IMR-90 (cell line): ENCODE measurements around the gene MSLN. TPM values are rescaled to one million over a fixed set of nuclear protein-coding genes. Genes with fewer than 3 reads are reported as not detected.

Experiments
- ATAC-seq: fragments of 200-7000 bp; cut with Tn5 transposase; 2 replicates; pipeline ENCODE4 v1.9.1; 2020; ENCODE audit warnings: low read depth, mild to moderate bottlenecking, moderate library complexity
- BruUV-seq: library from RNA; stranded (reverse); fragments of 400-500 nt; replicated peaks from 2 replicates; lab custom pipeline; 2021; lab: Mats Ljungman, UMichigan
- CTCF ChIA-PET: fragments of 300-600 bp; formaldehyde crosslinking; extraction: SDS; loops from one replicate; lab custom pipeline; 2021; ENCODE audit warnings: antibody characterized with exemption; lab: Yijun Ruan, JAX
- POLR2A ChIA-PET: fragments of 300-600 bp; sonication (Branson Sonifier 250); formaldehyde crosslinking; loops from one replicate; lab custom pipeline; 2022; ENCODE audit warnings: antibody characterized with exemption; ENCODE audit not compliant: unreplicated experiment; lab: Charles Lee
- DNase-seq: peaks from one replicate; pipeline ENCODE4 v3.0.0; 2013
- H2AFZ ChIP-seq: replicated peaks from 2 replicates; pipeline ENCODE3; 2013; ENCODE audit warnings: low read length, mild to moderate bottlenecking; ENCODE audit not compliant: poor library complexity
- H2AK5ac ChIP-seq: 2 replicates; pipeline ENCODE4 v1.6.1; 2013; ENCODE audit warnings: low read depth, low read length, inconsistent platforms
- H2AK9ac ChIP-seq: replicated peaks from 2 replicates; pipeline ENCODE3; 2013; ENCODE audit warnings: mild to moderate bottlenecking, low read depth, low read length, moderate library complexity; ENCODE audit not compliant: poor library complexity
- H2BK120ac ChIP-seq: 2 replicates; pipeline ENCODE4 v1.6.1; 2013; ENCODE audit warnings: low read depth, low read length, inconsistent platforms
- H2BK15ac ChIP-seq: 3 replicates; pipeline ENCODE4 v1.6.1; 2013; ENCODE audit warnings: low read depth, low read length, inconsistent platforms
- H2BK20ac ChIP-seq: 2 replicates; pipeline ENCODE4 v1.6.1; 2013; ENCODE audit warnings: low read depth, mild to moderate bottlenecking, inconsistent platforms, low read length, moderate library complexity
- H2BK5ac ChIP-seq: 2 replicates; pipeline ENCODE4 v1.6.1; 2013; ENCODE audit warnings: mild to moderate bottlenecking, low read depth, low read length, inconsistent platforms; ENCODE audit not compliant: poor library complexity, severe bottlenecking
- H3K14ac ChIP-seq: replicated peaks from 2 replicates; pipeline ENCODE4 v1.6.1; 2013; ENCODE audit warnings: low read depth, low read length, inconsistent platforms
- H3K18ac ChIP-seq: 2 replicates; pipeline ENCODE4 v1.6.1; 2013; ENCODE audit warnings: low read depth, low read length, control low read depth
- H3K23ac ChIP-seq: 2 replicates; pipeline ENCODE4 v1.6.1; 2013; ENCODE audit warnings: low read depth, low read length, inconsistent platforms
- H3K27ac ChIP-seq: 2 replicates; pipeline ENCODE4 v1.5.1; 2013; ENCODE audit warnings: mild to moderate bottlenecking, control low read depth, low read length; ENCODE audit not compliant: insufficient read depth
- H3K27me3 ChIP-seq: 2 replicates; pipeline ENCODE4 v1.6.1; 2013; ENCODE audit warnings: low read length; ENCODE audit not compliant: control insufficient read depth, insufficient read depth
- H3K36me3 ChIP-seq: 2 replicates; pipeline ENCODE4 v1.6.1; 2013; ENCODE audit warnings: low read length, mixed read lengths; ENCODE audit not compliant: control insufficient read depth, insufficient read depth
- H3K4ac ChIP-seq: 2 replicates; pipeline ENCODE4 v1.6.1; 2013; ENCODE audit warnings: low read depth, low read length, inconsistent platforms
- H3K4me1 ChIP-seq: 2 replicates; pipeline ENCODE4 v1.6.1; 2013; ENCODE audit warnings: low read length, mixed read lengths; ENCODE audit not compliant: control insufficient read depth, insufficient read depth
- H3K4me2 ChIP-seq: 2 replicates; pipeline ENCODE4 v1.6.1; 2013; ENCODE audit warnings: low read depth, mild to moderate bottlenecking, control low read depth, low read length, moderate library complexity
- H3K4me3 ChIP-seq: 2 replicates; pipeline ENCODE4 v1.5.1; 2013; ENCODE audit warnings: low read depth, mild to moderate bottlenecking, control low read depth, low read length, moderate library complexity; ENCODE audit not compliant: insufficient read depth
- H3K56ac ChIP-seq: 2 replicates; pipeline ENCODE4 v1.6.1; 2013; ENCODE audit warnings: low read length, inconsistent platforms; ENCODE audit not compliant: insufficient read depth; ENCODE audit errors: extremely low read depth
- H3K79me1 ChIP-seq, 2 experiments: 2 replicates each; pipeline ENCODE4 v1.6.1; 2013; ENCODE audit warnings: low read length in 2 of 2, inconsistent platforms in 1 of 2, low read depth in 1 of 2
- H3K9ac ChIP-seq: 2 replicates; pipeline ENCODE4 v1.6.1; 2013; ENCODE audit warnings: low read depth, low read length, control low read depth
- H3K9me1 ChIP-seq: 2 replicates; pipeline ENCODE4 v1.6.1; 2013; ENCODE audit warnings: low read length, inconsistent platforms; ENCODE audit not compliant: insufficient read depth
- H3K9me3 ChIP-seq: 2 replicates; pipeline ENCODE4 v1.6.1; 2013; ENCODE audit warnings: low read length; ENCODE audit not compliant: control insufficient read depth, insufficient read depth
- H4K20me1 ChIP-seq: 2 replicates; pipeline ENCODE4 v1.6.1; 2013; ENCODE audit warnings: low read length, inconsistent platforms; ENCODE audit not compliant: insufficient read depth
- H4K5ac ChIP-seq: 2 replicates; pipeline ENCODE4 v1.6.1; 2013; ENCODE audit warnings: mild to moderate bottlenecking, low read depth, low read length, control low read depth
- H4K8ac ChIP-seq, 2 experiments: 2 replicates each; pipeline ENCODE4 v1.6.1; 2013; ENCODE audit warnings: low read depth in 2 of 2, low read length in 2 of 2, control low read depth in 1 of 2, inconsistent platforms in 1 of 2
- H4K91ac ChIP-seq: 2 replicates; pipeline ENCODE4 v1.6.1; 2013; ENCODE audit warnings: low read depth, low read length, inconsistent platforms; ENCODE audit not compliant: insufficient read depth
- CHD1 ChIP-seq: IDR thresholded peaks from 2 replicates; pipeline ENCODE4 v1.6.1; 2012; ENCODE audit warnings: low read depth, low read length, improper control_type of control experiment
- FOS ChIP-seq: fragments of 150-350 bp; IDR thresholded peaks from 2 replicates; pipeline ENCODE4 v1.6.1; 2016; ENCODE audit warnings: low read depth, low read length
- MAZ ChIP-seq: IDR thresholded peaks from 2 replicates; pipeline ENCODE4 v1.6.1; 2012; ENCODE audit warnings: low read depth, mild to moderate bottlenecking, low read length, improper control_type of control experiment, moderate library complexity, borderline replicate concordance
- MXI1 ChIP-seq: IDR thresholded peaks from 2 replicates; pipeline ENCODE4 v1.6.1; 2012; ENCODE audit warnings: low read depth, mild to moderate bottlenecking, low read length, moderate library complexity, borderline replicate concordance
- NFE2L2 ChIP-seq: fragments of 150-350 bp; IDR thresholded peaks from 2 replicates; pipeline ENCODE4 v1.6.1; 2016; ENCODE audit warnings: low read depth, mild to moderate bottlenecking, low read length
- POLR2A ChIP-seq: IDR thresholded peaks from 2 replicates; pipeline ENCODE4 v1.6.1; 2012; ENCODE audit warnings: mild to moderate bottlenecking, low read depth, low read length
- RAD21 ChIP-seq: IDR thresholded peaks from 2 replicates; pipeline ENCODE4 v1.6.1; 2012; ENCODE audit warnings: low read length, improper control_type of control experiment
- SMC3 ChIP-seq: fragments of 150-350 bp; IDR thresholded peaks from 2 replicates; pipeline ENCODE4 v1.6.1; 2016; ENCODE audit warnings: low read depth, mild to moderate bottlenecking, antibody characterized with exemption, low read length, moderate library complexity
- WGBS, 2 experiments: methylation state at CpG; one replicate each; pipeline versions ENCODE4 v1.1.5 to v1.1.7; 2013; ENCODE audit warnings: missing lambda C conversion rate in 2 of 2; ENCODE audit not compliant: insufficient read length in 1 of 2; ENCODE audit errors: extremely low coverage in 2 of 2; 5-methylcytosine and 5-hydroxymethylcytosine counted together
- dilution Hi-C: fragments of 300-500 bp; cut with HindIII; formaldehyde crosslinking; loops from one replicate; pipeline ENCODE4 v1.14.3; 2018; ENCODE audit warnings: low sequenced_read_pairs; ENCODE audit not compliant: unreplicated experiment
- in situ Hi-C: fragments of 300-500 bp; cut with MboI; formaldehyde crosslinking; loops from 3 replicates; pipeline ENCODE4 v1.14.3; 2019; ENCODE audit warnings: low sequenced_read_pairs, inconsistent platforms, mixed read lengths
- intact Hi-C: fragments of 100-400 bp; cut with micrococcal nuclease; formaldehyde crosslinking; loops from 2 replicates; pipeline ENCODE4 v1.10.0; 2022
- polyA plus RNA-seq, 3 experiments: library from polyadenylated mRNA; depleted of rRNA; stranded (reverse); fragments of >200 nt; gene quantifications; 2 replicates each; pipeline ENCODE4 v1.2.3, GENCODE V29; 2012; ENCODE audit warnings: low replicate concordance in 1 of 3
- total RNA-seq: library from RNA; depleted of rRNA; stranded (reverse); fragments of >200 nt; gene quantifications from 2 replicates; pipeline ENCODE4 v1.2.3, GENCODE V29; 2012
- TF ChIP-seq, protein P1 (sequence below): conservative IDR thresholded peaks from 2 replicates; pipeline ENCODE4 v1.5.1; 2012; ENCODE audit warnings: mild to moderate bottlenecking, low read depth, low read length, improper control_type of control experiment

Gene MSLN
- total and polyA plus RNA-seq, 2 of the 4 experiments (the other 2 are of a cell fraction) = 0.14 TPM; not detected in 1

DNA sequence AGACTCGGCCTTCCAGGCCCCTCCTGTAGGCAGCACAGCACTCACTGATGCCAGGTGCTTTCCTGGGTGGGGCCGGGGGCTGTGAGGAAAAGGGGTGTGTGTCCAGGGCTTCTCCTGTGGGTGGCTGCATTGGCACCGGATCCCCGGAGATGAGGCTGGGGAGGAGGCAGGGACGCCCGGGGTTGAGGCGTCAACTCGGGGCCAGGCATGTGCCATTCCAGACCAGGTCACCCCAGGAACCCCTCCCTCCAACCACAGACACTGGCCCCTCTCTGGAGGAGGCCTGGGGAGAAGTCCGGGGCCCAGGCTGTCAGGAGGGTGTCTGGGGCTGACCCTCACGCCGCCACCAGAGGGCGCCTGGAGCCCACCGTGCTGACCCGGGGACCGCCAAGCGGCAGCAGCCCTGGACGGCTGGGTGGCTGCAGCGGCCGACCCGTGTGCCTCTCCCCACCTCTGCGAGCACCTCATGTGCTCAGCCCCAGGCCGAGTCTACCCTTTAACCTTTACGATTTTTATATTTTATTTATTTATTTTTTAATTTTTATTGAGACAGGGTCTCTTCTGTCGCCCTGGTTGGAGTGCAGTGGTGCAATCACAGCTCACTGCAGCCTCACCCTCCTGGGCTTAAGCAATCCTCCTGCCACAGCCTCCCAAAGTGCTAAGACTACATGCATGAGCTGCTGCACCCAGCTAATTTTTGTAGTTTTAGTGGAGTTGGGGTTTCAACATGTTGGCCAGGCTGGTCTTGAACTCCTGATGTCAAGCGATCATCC is 48.8 kb upstream of the MSLN start:
- TF ChIP-seq SMC3 (peak; percentile 87), MXI1 (no peak), MAZ (peak; percentile 30; the same call in 1 of the 2 replicates), FOS (no peak), POLR2A (no peak), CHD1 (no peak), NFE2L2 (no peak), RAD21 (peak; percentile 90)
- TF ChIP-seq, protein P1, sequence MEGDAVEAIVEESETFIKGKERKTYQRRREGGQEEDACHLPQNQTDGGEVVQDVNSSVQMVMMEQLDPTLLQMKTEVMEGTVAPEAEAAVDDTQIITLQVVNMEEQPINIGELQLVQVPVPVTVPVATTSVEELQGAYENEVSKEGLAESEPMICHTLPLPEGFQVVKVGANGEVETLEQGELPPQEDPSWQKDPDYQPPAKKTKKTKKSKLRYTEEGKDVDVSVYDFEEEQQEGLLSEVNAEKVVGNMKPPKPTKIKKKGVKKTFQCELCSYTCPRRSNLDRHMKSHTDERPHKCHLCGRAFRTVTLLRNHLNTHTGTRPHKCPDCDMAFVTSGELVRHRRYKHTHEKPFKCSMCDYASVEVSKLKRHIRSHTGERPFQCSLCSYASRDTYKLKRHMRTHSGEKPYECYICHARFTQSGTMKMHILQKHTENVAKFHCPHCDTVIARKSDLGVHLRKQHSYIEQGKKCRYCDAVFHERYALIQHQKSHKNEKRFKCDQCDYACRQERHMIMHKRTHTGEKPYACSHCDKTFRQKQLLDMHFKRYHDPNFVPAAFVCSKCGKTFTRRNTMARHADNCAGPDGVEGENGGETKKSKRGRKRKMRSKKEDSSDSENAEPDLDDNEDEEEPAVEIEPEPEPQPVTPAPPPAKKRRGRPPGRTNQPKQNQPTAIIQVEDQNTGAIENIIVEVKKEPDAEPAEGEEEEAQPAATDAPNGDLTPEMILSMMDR = peak; percentile 90

More for the DNA sequence above, 48.8 kb upstream of the MSLN start:
- Histone ChIP-seq H3K23ac (no peak overlapping the region), H3K27ac (no peak overlapping the region), H3K27me3 (peaks cover 14% of the 10 kb centered on the region), H3K4me2 (no peak overlapping the region), H3K56ac (no peak overlapping the region), H3K18ac (no peak overlapping the region), H3K9me1 (no peaks in the 10 kb centered on the region), H4K91ac (no peak overlapping the region), H2AK5ac (no peak overlapping the region), H3K4me1 (peaks cover 14% of the 10 kb centered on the region; the same call in 1 of the 2 replicates), H3K36me3 (no peaks in the 10 kb centered on the region), H3K4me3 (no peak overlapping the region), H3K79me1 (peaks cover 0 to 10% of the 10 kb centered on the region in 2 experiments; a peak in 1 of 4 replicates), H2BK5ac (no peak overlapping the region), H2AK9ac (no peak overlapping the region), H4K5ac (no peak overlapping the region), H3K9me3 (no peaks in the 10 kb centered on the region), H2AFZ (peak overlapping the region; percentile 61), H4K20me1 (peaks cover 21% of the 10 kb centered on the region), H4K8ac (no peak overlapping the region), H3K4ac (no peak overlapping the region), H2BK120ac (no peak overlapping the region), H3K14ac (no peak overlapping the region), H2BK20ac (no peak overlapping the region), H3K9ac (no peak overlapping the region), H2BK15ac (no peak overlapping the region; the same call in 2 of the 3 replicates)
- dilution Hi-C loops = no loop called here
- intact Hi-C loops = loop anchor here (2.0 to 5.0 kb wide), 3 partner anchors 77 to 343 kb away; partner anchors contain the start of genes CHTF18, RPUSD1 and SOX8
- in situ Hi-C loops = loop anchor here (5.0 to 25.0 kb wide), 2 partner anchors 76 to 351 kb away; partner anchors contain the start of genes CHTF18, RPUSD1 and SSTR5
- ChIA-PET POLR2A (no interaction called here), CTCF (interaction anchor here (0.7 to 1.3 kb wide), 3 partner anchors 72 to 75 kb away, joined by 3 to 6 read pairs (median 3); no protein-coding TSS in a partner anchor)
- ATAC-seq (peak; percentile 48), DNase-seq (peak; percentile 50)
- 31% methylated on average over 6 of the region's 25 CpGs; no CpG with 5 or more reads in 1 of the 2 experiments for WGBS, 2 experiments
- no TSS peak for BruUV-seq
